ENCODE measurements around the gene PDF.

DNA sequence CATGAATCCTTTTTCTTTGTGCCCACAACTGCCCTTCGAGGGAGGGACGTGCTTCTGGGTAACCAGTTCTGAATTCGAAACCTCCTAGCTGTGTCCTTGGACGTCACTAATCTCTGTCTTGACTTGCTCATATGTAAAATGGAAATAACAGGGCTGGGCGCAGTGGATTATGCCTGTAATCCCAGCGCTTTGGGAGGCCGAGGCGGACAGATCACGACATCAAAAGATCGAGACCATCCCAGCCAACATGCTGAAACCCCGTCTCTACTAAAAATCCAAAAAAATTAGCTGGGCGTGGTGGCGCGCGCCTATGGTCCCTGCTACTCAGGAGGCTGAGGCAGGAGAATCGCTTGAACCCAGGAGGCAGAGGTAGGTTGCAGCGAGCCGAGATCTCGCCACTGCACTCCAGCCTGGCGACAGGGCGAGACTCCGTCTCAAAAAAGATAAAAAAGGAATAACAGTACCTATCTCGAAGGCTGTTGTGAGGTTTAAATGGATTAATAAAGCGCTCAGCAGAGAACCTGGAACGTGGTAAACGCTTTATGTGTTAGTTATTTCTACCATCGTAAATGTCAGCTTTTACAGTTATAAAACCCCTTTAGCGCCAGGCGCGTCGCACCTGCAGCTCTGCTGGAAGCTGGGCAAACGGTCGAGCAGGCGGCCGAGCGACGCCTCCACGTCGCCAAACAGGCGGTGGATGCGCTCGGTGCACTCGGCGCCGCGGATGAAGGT is 8.3 kb upstream of the PDF start:
- TF ChIP-seq, protein P1, sequence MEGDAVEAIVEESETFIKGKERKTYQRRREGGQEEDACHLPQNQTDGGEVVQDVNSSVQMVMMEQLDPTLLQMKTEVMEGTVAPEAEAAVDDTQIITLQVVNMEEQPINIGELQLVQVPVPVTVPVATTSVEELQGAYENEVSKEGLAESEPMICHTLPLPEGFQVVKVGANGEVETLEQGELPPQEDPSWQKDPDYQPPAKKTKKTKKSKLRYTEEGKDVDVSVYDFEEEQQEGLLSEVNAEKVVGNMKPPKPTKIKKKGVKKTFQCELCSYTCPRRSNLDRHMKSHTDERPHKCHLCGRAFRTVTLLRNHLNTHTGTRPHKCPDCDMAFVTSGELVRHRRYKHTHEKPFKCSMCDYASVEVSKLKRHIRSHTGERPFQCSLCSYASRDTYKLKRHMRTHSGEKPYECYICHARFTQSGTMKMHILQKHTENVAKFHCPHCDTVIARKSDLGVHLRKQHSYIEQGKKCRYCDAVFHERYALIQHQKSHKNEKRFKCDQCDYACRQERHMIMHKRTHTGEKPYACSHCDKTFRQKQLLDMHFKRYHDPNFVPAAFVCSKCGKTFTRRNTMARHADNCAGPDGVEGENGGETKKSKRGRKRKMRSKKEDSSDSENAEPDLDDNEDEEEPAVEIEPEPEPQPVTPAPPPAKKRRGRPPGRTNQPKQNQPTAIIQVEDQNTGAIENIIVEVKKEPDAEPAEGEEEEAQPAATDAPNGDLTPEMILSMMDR (conservative IDR thresholded peaks at IDR 0.05; ENCODE audit: low read length): no peak
- TF ChIP-seq EZH2phosphoT487 (IDR thresholded peaks at IDR 0.05; ENCODE audit: borderline replicate concordance, low read depth, low read length): no peak

Measured in OCI-LY7 (cell line).